ENCODE measurements around the gene SMPD1.

DNA sequence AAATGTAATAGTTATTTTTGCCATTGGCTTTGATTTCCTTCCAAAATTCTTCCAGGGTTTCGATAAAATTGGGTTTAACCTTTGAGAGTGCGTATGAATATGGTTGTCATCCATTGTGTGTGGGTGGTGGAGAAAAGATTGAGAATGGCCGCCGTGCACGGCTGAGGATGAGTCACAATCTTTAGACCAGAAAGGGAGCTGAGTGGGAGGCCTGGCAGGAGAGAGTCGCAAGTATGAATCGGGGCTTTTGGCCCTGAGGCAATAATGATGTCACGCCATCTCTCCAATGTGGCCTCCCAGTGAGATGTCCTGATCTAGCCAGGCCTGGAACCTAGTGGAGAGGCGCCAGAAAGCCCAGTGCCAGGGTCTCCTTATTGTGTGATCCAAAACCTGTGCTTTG is 33.1 kb upstream of the SMPD1 start:
- TF ChIP-seq PHB (CRISPR knock-in tag; IDR thresholded peaks at IDR 0.05) (no peak), YY1 (IDR thresholded peaks at IDR 0.05; ENCODE audit: borderline replicate concordance in 1 of 3, control insufficient read depth in 1 of 3, extremely low read depth in 1 of 3, insufficient read depth in 3 of 3, insufficient read length in 1 of 3, insufficient replicate concordance in 2 of 3, low read depth in 1 of 3, low read length in 2 of 3) (peak in 2 of 3 experiments; percentile 42 to 86), POLR2AphosphoS5 (IDR thresholded peaks at IDR 0.05; ENCODE audit: control insufficient read depth, insufficient read depth, low read depth, low read length) (no peak)

All from K562 (cell line).